HG03558 (cell line): ENCODE results near the gene EFS.

ENCODE experiments used
- ATAC-seq: cut with Tn5 transposase; IDR thresholded peaks from one replicate; pipeline ENCODE4 v1.9.1; 2021; ENCODE audit warnings: moderate number of reproducible peaks; ENCODE audit not compliant: unreplicated experiment; ENCODE audit errors: extremely low read depth

EFS gene

DNA sequence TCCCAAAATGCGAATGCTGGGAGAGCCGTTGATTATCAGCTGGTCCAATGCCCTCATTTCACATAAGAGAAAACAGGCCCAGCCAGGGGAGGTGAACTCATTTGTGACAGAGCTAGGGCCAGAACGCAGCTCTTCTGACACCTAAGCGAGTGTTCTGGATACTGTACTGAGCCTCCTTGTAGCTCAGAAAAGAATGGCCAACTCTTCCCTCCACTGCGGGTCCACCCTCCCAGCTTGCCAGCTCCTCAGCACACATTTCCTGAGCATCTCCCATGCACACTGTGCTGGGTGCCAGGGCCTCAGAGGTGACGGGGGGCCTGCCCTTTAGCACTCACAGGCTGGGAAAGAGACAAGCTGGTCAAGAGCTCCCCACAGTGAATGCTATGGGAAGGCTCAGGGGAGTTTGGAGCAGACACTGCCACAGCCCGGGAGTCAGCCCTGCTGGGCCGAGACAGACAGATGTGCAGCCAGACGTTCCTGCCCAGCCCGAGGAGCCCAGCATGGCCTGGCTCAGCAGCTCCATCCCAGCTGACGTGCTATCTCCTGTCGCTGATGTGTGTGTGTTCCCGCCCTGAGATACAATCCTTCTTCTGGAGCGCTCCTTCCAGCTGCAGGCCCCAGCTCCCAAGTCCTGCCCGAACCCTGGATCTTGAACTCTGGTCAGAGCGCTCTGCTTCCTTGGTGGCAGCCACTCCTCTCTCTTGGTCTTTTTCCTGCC is 15.4 kb upstream of the EFS start:
- ATAC-seq: no peak

DNA sequence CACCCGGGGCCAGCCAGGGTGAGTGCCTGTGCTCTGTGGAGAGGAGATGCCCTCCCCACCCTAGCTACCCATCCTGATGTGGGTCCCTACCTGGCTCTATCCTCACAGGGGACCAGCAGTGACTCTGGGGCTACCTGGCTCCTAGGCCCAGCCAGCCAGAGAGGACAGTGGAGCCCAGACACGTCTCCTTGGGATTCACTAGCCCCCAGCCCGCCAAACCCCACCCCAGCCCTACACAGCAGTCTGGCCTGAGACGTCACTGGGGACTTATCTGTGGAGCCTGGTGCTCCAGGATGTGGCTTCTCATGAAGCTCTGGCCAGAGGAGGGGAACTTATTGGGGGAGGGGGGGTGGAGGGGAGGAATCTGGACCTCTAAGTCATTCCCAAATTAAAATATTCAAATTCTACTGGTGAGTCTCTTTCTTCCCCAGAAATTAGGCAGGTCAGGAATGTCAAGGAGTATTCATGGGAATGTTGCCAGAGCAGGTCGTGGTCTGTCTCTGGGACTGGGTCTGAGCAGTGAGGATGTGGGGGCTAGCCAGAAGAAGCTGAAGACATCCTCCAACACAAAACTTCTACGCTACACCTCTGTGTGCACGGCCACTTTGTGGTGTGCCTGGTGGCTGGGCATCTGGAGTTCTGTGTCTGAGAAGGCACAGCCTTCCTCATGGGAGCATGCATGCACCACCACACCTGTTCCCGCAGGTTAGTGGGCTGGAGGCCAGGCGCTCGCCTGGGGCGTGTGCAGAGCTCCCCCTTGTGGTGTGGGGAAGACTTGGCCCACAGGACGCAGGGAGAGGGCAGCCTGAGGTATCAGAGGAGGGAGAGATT is 14.6 kb upstream of the EFS start:
- ATAC-seq: no peak

DNA sequence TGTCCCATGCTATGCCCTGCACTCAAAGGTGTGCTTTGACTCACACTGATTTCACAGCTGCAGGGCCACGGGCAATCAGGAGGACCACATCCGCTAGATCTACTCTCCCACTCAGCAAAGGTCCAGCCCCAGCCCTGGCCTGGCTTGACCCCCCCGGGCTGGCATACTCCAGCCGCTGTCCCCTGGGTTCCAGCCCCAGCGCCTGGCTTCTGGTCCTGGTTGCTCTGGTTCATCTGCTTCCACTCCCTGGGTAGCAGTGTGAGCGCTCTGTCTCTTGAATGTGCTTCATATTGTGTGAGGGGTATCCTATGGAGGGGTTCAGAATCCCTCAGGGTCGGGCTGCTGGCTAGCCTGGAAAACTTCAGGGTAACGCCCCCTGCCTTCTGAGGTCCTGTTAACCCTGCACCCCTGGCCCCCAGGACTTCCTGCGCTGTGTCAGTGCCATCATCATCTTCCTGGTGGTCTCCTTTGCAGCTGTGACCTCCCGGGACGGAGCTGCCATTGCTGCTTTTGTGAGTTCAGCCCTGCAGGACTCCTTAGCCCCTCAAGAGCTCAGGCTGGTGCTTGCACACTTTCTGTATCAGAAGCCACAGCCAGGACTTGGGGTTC is 13.7 kb upstream of the EFS start:
- no peak for ATAC-seq

DNA sequence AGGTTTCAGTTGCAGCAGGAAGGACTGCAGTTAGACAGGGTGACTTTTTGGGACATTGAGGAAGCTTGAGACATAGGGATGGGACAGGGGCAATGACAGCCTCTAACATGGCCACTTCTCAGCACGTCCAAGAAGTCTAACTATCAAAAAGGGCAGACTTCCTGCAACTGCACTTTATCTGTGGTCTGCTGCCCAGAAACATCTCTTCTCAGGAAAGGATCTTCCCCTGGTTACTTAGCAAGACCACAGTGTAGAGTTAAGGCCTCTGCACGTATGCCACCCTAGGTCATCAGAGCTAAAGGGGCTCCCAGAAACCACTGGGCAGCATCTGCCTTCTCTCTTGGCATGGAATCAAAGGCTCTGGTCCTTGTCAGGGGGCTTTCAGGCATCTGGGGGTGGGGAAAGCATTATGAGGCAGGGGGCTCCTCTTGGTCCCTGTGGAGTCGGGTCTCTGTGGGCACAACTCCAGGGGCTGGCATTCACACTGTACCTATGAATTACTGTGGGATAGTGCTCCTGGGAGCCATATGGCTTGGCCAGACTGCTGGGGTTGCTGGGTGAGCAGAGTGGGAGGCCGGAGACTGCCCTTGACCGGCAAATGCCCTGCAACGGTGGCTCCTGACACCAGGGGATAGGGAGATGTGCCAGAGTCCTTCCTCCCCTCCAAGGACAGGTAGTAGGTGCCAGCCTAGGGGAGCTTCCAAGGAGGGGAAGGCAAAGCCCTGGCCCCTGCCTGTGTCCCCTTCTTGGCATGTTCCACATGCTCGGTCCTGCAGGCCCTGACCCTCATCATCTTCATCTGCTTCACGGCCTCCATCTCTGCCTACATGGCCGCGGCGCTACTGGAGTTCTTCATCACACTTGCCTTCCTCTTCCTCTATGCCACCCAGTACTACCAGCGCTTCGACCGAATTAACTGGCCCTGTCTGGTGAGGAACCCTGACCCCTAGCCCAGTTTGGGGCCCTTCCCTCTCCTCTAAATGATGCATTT is 12.9 kb upstream of the EFS start:
- no peak for ATAC-seq

DNA sequence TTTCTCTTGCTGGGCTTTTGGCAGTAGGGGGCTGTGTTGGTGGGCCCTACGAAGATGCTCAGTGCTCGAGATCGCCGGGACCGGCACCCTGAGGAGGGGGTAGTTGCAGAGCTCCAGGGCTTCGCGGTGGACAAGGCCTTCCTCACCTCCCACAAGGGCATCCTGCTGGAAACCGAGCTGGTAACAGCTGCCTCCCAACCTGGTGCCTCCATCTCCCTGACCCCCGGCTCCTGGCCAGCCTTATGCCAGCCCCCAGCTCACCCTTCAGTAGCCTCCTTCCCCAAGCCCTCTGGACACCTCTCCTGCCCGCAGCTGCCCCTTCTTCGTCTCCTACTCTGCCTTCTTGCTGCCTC is 12.2 kb upstream of the EFS start:
- no peak for ATAC-seq

DNA sequence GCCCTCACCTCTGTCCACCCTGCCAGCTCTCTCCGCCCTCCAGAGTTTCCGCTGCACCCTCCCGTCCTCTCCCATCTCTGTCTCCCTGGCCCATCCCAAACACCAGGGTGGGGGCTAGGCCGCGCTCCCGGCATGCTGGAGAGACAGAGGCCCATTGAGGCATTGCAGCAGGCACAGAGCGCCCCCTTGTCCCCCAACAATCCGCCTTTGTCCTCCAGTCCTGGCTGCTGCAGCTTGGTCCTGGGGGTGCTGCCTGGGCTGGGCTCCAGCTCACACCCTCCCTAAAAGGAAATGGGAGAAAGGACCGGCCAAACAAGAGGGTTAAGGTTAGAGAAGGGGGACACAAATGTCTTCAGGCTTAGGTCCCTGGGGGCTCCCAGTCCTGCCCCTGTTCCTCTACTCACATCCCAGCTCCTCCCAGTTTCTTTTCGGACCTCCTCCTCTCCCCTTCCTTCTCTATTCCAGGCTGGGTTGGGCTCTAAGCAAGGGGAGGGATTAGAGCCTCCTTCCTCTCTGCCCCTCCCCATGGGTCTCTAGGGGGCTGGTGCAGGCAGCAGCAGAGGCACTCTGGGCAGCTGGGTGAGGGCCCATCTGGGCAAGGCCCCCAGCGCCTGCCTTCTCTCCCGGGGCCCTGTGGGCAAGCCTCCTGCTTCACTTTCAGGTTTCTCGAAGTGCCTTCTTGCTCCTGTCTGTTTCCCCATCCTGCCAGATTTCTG is 11.7 kb upstream of the EFS start, which contains the start of gene CMTM5:
Gene CMTM5, plus strand, starts transcription at position 565 of the 716 bp plus-strand sequence. CDS start 206 bp downstream, outside the sequence.
- ATAC-seq: no peak

DNA sequence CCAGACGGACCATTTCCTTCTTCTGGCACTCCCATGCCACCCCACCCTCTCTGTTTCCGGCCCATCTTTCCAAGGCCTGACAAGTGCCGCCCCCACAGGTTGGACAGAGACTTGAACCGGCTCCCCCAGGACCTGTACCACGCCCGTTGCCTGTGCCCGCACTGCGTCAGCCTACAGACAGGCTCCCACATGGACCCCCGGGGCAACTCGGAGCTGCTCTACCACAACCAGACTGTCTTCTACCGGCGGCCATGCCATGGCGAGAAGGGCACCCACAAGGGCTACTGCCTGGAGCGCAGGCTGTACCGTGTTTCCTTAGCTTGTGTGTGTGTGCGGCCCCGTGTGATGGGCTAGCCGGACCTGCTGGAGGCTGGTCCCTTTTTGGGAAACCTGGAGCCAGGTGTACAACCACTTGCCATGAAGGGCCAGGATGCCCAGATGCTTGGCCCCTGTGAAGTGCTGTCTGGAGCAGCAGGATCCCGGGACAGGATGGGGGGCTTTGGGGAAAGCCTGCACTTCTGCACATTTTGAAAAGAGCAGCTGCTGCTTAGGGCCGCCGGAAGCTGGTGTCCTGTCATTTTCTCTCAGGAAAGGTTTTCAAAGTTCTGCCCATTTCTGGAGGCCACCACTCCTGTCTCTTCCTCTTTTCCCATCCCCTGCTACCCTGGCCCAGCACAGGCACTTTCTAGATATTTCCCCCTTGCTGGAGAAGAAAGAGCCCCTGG is 10.7 kb upstream of the EFS start:
- ATAC-seq: no peak

DNA sequence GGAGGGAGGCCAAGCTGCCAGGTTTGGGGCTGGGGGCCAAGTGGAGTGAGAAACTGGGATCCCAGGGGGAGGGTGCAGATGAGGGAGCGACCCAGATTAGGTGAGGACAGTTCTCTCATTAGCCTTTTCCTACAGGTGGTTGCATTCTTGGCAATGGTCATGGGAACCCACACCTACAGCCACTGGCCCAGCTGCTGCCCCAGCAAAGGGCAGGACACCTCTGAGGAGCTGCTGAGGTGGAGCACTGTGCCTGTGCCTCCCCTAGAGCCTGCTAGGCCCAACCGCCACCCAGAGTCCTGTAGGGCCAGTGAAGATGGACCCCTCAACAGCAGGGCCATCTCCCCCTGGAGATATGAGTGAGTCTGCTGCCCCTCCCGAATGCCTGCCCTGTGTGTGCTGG is 8.1 kb upstream of the EFS start:
- ATAC-seq: no peak

DNA sequence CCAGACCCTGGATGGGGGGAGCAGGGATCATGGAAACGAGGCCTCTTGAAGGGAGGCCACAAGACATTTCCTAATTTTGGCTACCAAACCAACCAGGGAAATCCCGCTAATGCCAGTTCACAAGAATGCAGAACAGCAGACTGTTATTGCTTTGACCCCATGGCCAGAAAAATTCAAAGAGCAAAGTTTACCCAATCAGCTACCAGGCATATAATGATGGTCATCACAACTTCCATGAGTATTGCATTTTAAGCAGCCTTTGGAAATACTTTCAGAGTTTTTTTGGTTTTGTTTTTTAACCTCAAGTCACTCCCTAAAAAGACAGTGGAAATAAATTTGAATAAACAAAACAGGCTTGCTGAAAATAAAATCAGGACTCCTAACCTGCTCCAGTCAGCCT is 7.5 kb upstream of the EFS start, which contains the start of gene IL25:
Gene IL25, plus strand, starts transcription at position 301 of the 400 bp plus-strand sequence.
- no peak for ATAC-seq

DNA sequence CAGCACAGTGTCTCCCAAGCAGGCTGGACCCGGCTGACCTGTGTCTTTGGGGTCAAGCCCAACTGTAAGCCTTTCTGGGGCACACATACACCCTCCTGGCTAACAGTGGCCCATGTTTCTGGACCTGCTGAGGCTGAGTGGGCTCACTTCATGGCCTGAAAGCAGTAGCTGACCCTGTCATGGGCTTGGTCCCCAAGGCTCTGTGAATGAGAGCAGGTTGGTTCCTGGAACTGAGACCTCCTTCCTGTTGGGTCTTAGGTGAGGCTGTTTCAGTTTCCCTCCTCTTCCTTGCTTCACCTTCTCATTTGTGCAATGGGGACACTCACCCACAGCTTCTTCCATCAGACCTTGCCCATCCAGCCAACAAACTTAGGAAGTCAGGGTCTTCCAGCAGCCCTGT is 6.9 kb upstream of the EFS start:
- ATAC-seq: no peak

DNA sequence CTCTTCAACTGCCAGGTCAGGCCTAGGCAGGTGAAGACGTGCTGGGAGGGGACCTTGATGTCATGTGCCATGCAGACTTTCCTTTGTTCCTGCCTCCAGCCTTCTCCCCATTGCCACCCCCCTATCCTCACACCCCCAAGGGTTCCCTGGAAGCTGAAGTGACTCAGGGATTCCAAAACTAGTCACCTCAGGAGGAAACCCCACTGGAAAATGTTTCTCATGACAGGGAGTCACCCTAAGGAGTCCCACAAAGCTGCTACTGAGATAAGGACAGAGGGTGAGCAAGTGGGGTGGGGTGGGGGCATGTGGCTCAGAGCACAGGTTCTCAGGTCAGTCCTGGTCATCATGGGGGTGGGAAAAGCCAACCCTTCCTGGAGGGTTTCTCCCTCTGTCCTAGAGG is 5.2 kb upstream of the EFS start:
- no peak for ATAC-seq

DNA sequence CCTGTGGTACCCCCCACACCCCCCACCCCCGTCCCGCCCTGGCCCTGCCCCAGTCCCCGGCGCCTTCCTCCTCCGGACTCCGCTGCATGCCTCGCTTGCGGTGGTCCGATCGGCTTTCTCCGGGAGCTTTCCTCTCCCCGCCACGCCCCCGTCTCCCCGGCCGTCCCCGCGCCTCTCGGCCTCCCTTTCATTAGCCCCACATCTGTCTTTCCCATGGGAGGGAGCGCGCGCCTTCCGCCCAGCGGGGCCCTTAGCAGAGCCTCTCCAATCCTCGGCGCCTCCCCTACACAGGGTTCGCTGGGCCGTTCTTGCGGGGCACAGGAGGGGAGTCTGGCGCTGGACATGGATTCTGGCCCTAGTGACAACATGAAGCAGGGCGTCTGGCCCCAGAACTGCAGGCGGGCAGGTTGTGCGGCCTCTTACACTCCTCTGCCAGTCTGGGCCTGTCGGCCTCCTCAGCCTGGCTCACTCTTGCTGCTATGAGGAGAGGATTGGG is 1.5 kb upstream of the EFS start:
- no peak for ATAC-seq

DNA sequence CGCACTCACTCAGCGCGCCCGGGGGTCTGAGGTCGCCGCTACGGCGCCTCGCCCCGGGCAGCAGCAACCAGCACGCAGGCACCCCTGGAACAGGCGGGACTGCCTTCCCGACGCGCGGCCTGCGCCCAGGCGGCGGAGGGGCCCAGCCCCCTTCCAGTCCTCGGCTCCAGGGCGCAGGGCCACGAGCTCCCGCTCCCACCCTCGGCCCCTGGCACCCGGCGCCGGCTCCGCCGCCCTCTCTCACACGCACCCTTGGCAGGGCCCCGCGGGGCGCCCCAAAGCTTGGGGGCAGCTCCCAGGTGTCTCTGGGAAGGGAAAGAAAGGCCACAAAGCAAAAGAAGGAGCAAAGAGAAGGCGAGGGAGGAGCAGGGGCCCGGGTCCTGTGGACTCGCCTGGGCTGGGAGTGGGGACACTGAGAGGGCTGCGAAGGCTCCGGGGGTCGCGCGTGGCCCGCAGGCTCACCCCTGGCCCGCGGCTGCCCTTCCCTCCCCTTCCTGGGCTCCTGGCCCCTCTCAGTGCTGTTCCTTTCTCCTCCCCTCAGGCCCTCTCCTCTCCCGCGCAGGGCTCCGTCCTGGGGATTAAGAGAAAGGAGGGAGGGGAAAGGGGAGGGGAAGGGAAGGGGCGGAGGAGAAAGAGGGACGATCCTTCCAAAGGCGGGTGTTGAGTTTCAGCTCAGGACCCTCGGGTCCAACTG is 907 bp upstream of the EFS start:
- no peak for ATAC-seq

DNA sequence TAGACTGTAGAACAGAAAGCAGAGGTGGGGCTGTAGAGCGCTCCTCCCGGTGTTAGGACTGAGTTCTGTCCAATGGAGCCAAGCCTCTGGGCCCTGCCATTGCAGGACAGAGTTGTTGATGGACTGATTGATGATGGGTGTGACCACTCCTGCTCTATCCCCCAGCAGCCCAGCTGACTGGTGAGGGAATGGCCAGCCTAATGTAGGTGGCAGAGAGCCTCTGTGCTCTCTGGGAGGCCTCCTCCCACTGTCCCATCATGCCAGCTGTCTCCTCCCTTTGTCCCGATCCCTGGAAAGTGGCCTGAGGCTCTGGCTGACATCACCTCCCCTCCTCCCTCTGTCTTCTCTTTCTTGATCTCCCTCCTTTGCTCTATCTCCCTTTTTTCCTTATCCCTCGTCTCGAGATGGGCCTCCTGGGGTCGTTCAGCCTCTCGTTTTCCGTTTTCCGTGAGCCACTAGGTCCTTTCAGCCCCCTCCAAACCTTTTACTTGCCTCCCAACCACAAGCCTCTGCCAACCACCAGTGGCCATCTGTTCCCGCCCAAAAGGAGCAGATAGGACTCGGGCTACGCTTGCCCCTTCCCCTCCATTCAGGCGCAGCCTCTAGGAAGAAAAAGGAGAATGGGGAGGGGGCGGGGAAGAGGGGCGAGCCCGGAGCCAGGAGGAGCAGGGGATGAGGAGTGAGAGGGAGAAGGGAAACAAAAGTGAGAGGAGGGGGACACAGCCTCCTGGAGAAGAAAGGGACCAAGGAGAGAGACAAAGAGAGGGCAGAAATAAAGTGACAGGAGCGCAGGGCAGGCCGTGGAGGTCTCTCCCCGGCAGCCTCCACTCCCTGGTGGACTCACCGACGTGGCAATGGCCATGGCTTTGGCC is 572 bp downstream of the EFS start:
- no peak for ATAC-seq

DNA sequence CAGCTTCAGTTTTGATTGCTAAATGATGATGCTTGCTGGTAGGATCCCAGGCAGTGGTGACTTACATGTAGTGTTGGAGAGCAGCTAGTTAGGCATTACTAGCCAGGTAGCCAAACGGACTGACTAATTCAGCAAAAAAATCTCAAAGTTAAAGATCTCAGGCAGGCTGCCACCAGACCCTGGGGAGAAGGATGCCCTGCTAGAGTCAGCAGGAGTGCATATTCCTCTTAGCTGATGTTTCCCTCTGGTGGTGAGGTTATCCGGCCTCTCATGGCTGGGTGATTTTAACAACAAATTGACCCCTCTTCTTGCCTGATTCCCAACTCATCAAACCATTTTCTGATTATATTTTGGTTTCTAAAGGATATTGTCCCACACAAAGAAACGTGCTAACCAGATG is 2.8 kb downstream of the EFS start:
- no peak for ATAC-seq

DNA sequence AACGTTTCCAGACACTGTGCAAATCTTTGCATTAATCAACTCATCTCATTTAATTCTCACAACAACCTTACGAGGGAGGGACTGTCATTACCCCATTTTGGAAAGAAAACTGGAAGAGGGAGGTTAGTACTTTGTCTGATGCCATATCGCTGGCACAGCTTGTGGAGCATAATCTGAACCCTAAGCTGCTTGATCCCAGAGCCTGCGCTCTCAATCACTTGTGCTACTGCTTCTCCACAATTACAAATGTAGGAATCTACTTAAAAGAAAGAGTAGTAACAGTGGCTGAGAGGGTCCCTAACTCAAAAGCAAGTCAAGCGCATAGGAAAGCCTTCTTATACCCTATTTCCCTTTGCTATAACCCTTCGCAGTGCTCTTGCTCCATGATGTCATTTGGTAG is 3.2 kb downstream of the EFS start:
- ATAC-seq: no peak

DNA sequence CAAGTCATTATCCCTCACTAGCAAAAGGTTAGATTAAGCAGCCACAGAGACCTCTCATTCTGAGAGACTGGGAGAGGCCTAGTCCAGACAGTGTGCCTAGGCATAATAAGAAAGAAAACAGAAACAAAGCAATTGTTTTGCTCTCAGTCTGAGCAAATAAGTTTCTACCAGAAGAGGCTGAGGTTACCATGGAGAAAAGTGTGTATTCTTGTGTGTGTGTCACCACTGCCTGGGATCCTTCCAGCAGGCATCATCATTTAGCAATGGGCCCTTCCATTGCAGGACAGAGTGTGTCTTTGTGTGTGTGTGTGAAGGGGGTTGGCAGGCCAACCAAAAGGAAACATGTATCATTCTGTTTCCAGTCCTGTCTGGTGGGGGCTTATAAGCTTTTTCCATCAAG is 3.7 kb downstream of the EFS start:
- ATAC-seq: no peak
